Bronchial epithelial cell (primary cell): ENCODE measurements around the gene GRK4. TPM values are rescaled to one million over a fixed set of nuclear protein-coding genes. Genes with fewer than 3 reads are reported as not detected.
"Not testable (repeated sequence)": the region's sequence is repeated elsewhere in the genome, so short reads cannot be mapped to it uniquely, and the experiment has no call there.

Experiments used
- DNase-seq: peaks from one replicate; pipeline ENCODE4 v3.0.0-alpha.2; 2010; ENCODE audit warnings: low read depth
- FAIRE-seq: peaks from 2 replicates; lab custom pipeline; 2011; peaks lifted over from hg19 to GRCh38; lab: Jason Lieb, UNC
- H3K27me3 ChIP-seq: 2 replicates; pipeline ENCODE4 v1.5.1; 2011; ENCODE audit warnings: low read length; ENCODE audit not compliant: control insufficient read depth, insufficient read depth
- H3K36me3 ChIP-seq: 2 replicates; pipeline ENCODE4 v1.5.1; 2011; ENCODE audit warnings: low read length; ENCODE audit not compliant: control insufficient read depth, insufficient read depth
- H3K4me3 ChIP-seq: 2 replicates; pipeline ENCODE4 v1.5.1; 2011; ENCODE audit warnings: mild to moderate bottlenecking, low read depth, low read length, control low read depth
- total RNA-seq: library from RNA; depleted of rRNA; stranded (reverse); fragments of >200 nt; gene quantifications from 2 replicates; pipeline ENCODE4 v1.2.1, GENCODE V29; 2014
- TF ChIP-seq, protein P1 (sequence below): IDR thresholded peaks from 2 replicates; pipeline ENCODE4 v1.5.1; 2011; ENCODE audit warnings: mild to moderate bottlenecking, moderate library complexity, low read length, control low read depth, inconsistent platforms; ENCODE audit not compliant: insufficient read depth, severe bottlenecking

GRK4 gene
- total RNA-seq, 1 donor from 2014 or later: 3.7 TPM

DNA sequence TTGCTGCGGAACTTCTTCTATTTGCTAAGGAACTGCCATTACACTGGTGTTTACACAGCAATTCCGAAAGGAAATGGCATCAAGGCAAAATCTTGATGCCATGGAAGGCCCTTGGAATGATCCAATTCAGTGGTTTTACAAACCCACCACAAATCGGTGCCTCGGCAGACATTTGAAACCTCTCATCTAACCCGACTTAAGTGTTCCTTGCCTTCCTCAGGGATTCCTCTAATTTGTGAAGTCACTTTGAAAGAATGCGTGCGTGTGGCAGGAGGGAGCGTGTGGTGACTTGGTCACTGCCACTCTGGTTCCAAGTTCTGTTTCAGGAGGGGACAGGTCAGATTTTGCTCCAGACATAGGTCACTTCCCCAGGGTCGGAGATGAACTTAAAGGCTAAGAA, 4.9 kb upstream of the GRK4 start:
- Histone ChIP-seq H3K27me3 (no peaks in the 10 kb centered on the region), H3K4me3 (no peak overlapping the region), H3K36me3 (peaks cover 31% of the 10 kb centered on the region)
- FAIRE-seq (no peak), DNase-seq (peak; percentile 41)
- TF ChIP-seq, protein P1, sequence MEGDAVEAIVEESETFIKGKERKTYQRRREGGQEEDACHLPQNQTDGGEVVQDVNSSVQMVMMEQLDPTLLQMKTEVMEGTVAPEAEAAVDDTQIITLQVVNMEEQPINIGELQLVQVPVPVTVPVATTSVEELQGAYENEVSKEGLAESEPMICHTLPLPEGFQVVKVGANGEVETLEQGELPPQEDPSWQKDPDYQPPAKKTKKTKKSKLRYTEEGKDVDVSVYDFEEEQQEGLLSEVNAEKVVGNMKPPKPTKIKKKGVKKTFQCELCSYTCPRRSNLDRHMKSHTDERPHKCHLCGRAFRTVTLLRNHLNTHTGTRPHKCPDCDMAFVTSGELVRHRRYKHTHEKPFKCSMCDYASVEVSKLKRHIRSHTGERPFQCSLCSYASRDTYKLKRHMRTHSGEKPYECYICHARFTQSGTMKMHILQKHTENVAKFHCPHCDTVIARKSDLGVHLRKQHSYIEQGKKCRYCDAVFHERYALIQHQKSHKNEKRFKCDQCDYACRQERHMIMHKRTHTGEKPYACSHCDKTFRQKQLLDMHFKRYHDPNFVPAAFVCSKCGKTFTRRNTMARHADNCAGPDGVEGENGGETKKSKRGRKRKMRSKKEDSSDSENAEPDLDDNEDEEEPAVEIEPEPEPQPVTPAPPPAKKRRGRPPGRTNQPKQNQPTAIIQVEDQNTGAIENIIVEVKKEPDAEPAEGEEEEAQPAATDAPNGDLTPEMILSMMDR: no peak

DNA sequence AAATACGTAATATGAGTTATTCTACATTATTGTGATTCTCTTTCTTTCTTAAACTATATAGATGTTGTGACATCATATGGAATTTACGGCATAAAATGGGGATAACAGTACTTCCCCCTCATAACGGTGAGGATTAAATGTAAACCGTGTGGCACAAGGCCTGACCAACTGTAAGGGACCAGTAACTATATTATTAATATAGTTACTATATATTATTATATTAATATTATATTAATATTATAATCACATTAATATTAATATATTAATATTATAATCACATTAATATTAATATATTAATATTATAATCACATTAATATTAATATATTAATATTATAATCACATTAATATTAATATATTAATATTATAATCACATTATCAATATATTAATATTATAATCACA, 2.9 kb upstream of the GRK4 start:
- H3K27me3 ChIP-seq, FAIRE-seq, H3K4me3 ChIP-seq, DNase-seq: not testable (repeated sequence)
- peaks cover 19% of the 10 kb centered on the region for H3K36me3 ChIP-seq

DNA sequence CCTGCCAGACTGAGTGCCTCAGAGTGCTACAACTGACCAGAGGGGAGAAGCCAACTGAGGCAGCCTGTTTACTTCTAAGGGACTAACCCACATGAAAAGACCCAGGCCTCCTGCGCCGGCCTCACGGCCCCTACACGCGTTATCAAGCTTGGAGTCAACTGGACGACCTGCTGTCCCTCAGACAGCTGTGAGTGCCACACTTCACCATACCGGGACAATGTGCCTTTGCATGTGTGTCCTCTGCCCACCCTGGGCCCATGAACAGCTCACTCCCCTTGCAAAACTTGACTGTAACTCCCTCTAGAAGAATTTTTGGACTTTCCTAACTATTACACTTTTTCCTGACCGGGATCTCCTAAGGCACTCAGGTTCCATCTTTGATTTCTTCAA, 2.0 kb upstream of the GRK4 start:
- Histone ChIP-seq H3K4me3 (peak overlapping the region; percentile 96), H3K27me3 (no peaks in the 10 kb centered on the region), H3K36me3 (peaks cover 12% of the 10 kb centered on the region)
- DNase-seq (no peak), FAIRE-seq (no peak)
- TF ChIP-seq, protein P1: no peak

DNA sequence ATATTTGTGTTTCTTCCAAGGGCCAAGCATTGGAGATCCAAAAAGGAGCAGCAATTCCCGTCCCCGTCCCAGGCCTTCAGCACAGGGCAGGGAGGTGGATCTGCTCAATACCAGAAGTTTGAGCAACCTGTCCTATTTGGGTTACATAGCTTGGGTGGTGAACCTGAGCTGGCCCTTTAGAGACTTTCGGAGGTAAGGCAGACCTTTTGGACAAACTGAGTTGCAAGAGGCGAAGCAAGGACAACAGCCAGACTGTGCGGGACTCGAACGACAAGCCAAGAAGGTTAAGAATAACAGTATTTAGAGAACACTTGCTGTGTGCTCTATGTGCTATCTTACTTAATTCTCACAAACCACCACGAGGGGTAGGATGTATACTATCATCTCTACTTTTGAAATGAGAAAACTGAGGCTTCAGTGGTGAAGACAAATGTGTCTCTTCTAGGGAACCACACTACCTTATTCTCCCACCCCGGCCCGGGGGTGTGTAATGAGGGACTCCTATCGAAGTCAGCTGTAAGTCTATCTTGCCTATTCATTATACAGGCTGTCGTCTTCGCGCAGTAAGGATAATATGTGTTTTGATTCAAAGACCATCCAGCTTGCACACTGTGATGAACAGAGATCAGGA, 1.4 kb upstream of the GRK4 start:
- no peaks in the 10 kb centered on the region for H3K27me3 ChIP-seq
- FAIRE-seq (no peak), DNase-seq (no peak)
- peak overlapping the region; percentile 96 for H3K4me3 ChIP-seq
- TF ChIP-seq, protein P1: no peak
- peaks cover 9% of the 10 kb centered on the region for H3K36me3 ChIP-seq

DNA sequence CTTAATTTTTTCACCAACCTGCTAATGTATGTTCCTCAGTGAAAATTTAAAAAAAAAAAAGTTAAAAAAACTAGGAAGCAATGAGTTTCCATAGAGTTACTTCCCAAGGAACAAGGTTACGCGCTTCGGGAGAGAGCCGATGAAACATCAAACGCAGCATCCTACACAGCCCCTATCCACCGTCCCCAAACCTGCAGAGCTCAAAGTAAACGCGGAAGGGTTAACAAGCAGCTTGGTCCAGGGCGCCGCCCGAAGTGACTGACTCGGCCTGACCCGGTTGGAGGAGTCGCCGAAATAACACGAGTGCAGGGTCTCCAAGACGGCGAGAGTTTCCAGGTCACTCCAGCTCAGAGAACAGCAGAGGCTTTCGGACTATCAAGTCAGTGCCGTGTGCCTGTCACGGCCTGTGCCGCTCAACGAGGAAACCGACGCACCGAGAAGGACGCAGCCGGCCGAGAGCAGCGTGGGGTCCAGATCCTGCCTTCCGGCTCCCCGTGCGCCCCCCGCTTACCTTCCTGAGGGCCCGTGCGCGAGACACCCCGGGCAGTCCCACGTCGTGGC, 677 bp upstream of the GRK4 start:
- peaks cover 5% of the 10 kb centered on the region for H3K36me3 ChIP-seq
- H3K27me3 ChIP-seq: no peaks in the 10 kb centered on the region
- TF ChIP-seq, protein P1: no peak
- no peak for DNase-seq
- FAIRE-seq: no peak
- peak overlapping the region; percentile 96 for H3K4me3 ChIP-seq

DNA sequence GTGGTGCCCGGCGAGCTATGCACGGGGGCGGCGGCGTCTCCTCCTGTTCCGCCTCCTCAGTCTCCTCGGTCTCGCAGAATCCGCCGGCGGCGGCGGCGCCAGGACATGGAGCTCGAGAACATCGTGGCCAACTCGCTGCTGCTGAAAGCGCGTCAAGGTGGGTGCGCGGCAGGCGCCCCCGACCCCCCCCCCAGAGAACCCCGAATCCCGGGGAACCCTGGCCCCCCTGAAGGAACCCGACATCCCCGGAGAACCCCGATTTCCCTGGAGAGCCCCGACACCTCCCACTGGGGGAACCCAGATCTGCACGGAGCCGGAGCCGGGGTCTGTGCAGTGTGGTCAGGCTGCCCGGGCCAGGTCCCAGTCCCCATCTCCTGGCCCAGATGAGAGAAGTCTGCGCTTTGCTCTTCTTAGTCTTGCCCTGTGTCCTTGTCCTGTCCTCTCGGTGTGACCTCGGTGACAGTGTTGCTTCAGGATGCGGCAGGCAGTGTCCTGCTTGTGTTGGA, 648 bp downstream of the GRK4 start:
- TF ChIP-seq, protein P1: no peak
- H3K4me3 ChIP-seq: peak overlapping the region; percentile 96
- DNase-seq (no peak), FAIRE-seq (no peak)
- H3K27me3 ChIP-seq: no peaks in the 10 kb centered on the region
- H3K36me3 ChIP-seq: no peaks in the 10 kb centered on the region
